RWPE2 (cell line): Measurements from ENCODE around the gene NAPSA.
"Not testable (repeated sequence)": the region's sequence is repeated elsewhere in the genome, so short reads cannot be mapped to it uniquely, and the experiment has no call there.

Experiments used
- ATAC-seq: fragments of 200-7000 bp; cut with Tn5 transposase; 3 replicates; pipeline ENCODE4 v1.9.1; 2021; ENCODE audit warnings: low read depth
- DNase-seq: peaks from one replicate; pipeline ENCODE4 v3.0.0-alpha.2; 2020; ENCODE audit warnings: low spot score
- H3K27ac ChIP-seq: fragments of 450-650 bp; 2 replicates; pipeline ENCODE4 v1.5.1; 2017; ENCODE audit warnings: mild to moderate bottlenecking; ENCODE audit not compliant: poor library complexity, severe bottlenecking
- H3K27me3 ChIP-seq: fragments of 250-450 bp; sonication (Bioruptor Pico); 2 replicates; pipeline ENCODE4 v1.5.1; 2021; ENCODE audit warnings: mild to moderate bottlenecking, moderate library complexity; ENCODE audit not compliant: insufficient read depth, poor library complexity, severe bottlenecking
- H3K36me3 ChIP-seq: fragments of 250-450 bp; sonication (Bioruptor Pico); 2 replicates; pipeline ENCODE4 v1.5.1; 2020; ENCODE audit warnings: low read depth, mild to moderate bottlenecking, moderate library complexity
- H3K4me1 ChIP-seq: fragments of 250-450 bp; sonication (Bioruptor Pico); 2 replicates; pipeline ENCODE4 v1.5.1; 2021; ENCODE audit warnings: mild to moderate bottlenecking, moderate library complexity; ENCODE audit not compliant: insufficient read depth, poor library complexity, severe bottlenecking
- H3K4me3 ChIP-seq: fragments of 250-450 bp; sonication (Bioruptor Pico); 2 replicates; pipeline ENCODE4 v1.5.1; 2021; ENCODE audit warnings: mild to moderate bottlenecking, moderate library complexity; ENCODE audit not compliant: severe bottlenecking
- H3K9me3 ChIP-seq: fragments of 250-450 bp; sonication (Bioruptor Pico); 2 replicates; pipeline ENCODE4 v1.5.1; 2021; ENCODE audit warnings: mild to moderate bottlenecking, moderate library complexity; ENCODE audit not compliant: severe bottlenecking
- TF ChIP-seq, protein P1 (sequence below): fragments of 450-650 bp; IDR thresholded peaks from one replicate; pipeline ENCODE4 v1.5.1; 2017; ENCODE audit warnings: mild to moderate bottlenecking, moderate library complexity; ENCODE audit not compliant: poor library complexity, severe bottlenecking

Gene NAPSA

DNA sequence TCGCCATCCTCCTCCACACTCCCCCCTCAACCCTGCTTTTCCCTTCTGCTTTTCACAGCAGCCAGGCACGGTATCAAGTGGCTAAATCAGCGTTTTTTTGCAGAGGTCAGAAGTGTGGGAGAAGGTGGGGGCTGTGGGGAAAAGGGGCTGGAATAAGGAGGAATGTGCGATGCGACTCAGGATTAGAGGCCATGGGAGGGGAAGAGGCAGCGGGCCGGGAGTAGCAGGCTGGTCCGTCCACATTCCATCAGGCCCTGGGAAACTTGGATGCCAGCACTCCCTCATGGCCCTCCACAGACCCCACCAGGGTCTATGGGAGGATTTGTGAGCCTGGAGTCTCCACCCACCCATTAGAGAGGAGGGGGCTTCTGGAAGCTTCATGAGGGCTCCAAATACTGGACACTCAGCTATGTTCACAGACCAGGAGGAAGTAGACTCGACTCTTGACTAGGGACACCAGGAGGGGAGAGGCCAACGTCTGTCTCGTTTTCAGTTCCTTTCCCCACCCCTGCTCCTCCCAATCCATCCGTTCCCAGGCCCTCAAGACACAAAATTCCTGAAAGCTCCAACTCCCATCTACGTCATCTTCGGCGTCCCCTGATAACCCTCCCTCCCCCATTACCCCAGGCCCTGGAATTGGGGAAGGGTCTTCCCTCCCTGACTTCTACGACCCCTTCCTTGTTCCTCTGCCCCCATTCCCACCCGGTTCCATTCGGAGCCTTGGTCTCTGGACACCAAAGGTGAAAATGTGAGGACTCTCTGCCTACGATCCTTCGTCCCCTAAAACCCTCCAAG is 33.0 kb downstream of the NAPSA start:
- no peak for ATAC-seq
- H3K4me3 ChIP-seq = peak overlapping the region; percentile 35
- TF ChIP-seq, protein P1, sequence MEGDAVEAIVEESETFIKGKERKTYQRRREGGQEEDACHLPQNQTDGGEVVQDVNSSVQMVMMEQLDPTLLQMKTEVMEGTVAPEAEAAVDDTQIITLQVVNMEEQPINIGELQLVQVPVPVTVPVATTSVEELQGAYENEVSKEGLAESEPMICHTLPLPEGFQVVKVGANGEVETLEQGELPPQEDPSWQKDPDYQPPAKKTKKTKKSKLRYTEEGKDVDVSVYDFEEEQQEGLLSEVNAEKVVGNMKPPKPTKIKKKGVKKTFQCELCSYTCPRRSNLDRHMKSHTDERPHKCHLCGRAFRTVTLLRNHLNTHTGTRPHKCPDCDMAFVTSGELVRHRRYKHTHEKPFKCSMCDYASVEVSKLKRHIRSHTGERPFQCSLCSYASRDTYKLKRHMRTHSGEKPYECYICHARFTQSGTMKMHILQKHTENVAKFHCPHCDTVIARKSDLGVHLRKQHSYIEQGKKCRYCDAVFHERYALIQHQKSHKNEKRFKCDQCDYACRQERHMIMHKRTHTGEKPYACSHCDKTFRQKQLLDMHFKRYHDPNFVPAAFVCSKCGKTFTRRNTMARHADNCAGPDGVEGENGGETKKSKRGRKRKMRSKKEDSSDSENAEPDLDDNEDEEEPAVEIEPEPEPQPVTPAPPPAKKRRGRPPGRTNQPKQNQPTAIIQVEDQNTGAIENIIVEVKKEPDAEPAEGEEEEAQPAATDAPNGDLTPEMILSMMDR = no peak
- no peak for DNase-seq
- H3K9me3 ChIP-seq = no peaks in the 10 kb centered on the region
- H3K27ac ChIP-seq = no peak overlapping the region
- H3K36me3 ChIP-seq = no peaks in the 10 kb centered on the region
- peaks cover 38% of the 10 kb centered on the region for H3K27me3 ChIP-seq
- no peaks in the 10 kb centered on the region for H3K4me1 ChIP-seq

DNA sequence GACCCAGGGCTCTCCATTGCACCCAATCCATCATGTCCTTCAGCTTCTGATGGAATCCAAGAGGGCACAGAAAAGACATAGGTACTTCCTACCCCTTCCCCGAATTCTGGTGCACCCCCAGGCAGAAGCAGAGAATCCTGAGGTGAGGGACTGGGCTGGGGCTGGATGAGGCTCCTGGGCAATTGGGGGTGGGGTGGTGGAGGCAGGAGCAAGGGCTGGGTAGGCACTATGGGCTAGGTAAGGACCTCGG is 33.5 kb downstream of the NAPSA start:
- ATAC-seq = no peak
- DNase-seq = no peak
- no peaks in the 10 kb centered on the region for H3K4me1 ChIP-seq
- no peak overlapping the region for H3K27ac ChIP-seq
- H3K27me3 ChIP-seq = peaks cover 43% of the 10 kb centered on the region
- H3K4me3 ChIP-seq = no peak overlapping the region
- H3K36me3 ChIP-seq = no peaks in the 10 kb centered on the region
- TF ChIP-seq, protein P1 = no peak
- no peaks in the 10 kb centered on the region for H3K9me3 ChIP-seq

GRCh38 chr19:50331221-50331993 is 34.0 kb downstream of the NAPSA start:
- Histone ChIP-seq H3K27me3 (peaks cover 48% of the 10 kb centered on the region), H3K9me3 (peaks cover 2% of the 10 kb centered on the region), H3K27ac (no peak overlapping the region), H3K4me3 (no peak overlapping the region), H3K4me1 (no peaks in the 10 kb centered on the region), H3K36me3 (no peaks in the 10 kb centered on the region)
- DNase-seq (no peak), ATAC-seq (no peak)
- TF ChIP-seq, protein P1 = no peak

DNA sequence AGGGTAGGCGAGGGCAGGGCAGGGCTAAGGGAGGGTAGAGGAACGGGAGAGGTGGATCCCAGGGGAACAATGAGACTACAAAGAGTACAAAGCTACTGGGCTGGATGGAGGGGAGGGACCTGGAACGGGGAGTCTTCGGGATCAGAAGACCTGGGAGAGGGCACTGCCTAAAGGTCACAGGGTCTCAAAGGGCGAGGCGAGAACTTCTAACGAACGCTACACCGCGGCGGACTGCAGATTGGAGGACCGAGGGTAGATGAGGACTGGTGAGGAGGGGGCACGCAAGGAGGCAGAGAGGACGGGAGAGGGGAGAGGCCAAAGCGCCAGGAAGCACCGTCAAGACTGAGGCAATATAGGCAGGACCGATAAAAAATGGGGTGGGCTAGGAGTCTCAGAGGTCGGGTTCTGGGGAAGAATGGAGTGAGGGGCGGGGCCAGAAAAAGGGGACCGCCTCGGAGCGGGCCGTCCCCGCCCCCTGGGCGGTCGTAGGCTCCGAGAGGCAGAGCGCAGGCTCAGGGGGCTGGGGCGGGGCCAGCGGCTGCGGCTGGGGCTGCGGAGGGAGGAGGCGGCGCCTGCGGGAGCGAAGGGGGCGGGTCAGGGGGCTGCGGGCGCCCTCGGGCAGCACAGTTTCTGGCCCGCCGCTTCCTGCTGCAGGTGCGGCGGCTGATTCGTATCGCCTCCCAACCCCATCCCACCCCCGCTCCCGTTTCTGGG is 34.9 kb downstream of the NAPSA start:
- DNase-seq = no peak
- Histone ChIP-seq H3K4me3 (peak overlapping the region; percentile 16), H3K9me3 (peaks cover 4% of the 10 kb centered on the region), H3K36me3 (no peaks in the 10 kb centered on the region), H3K4me1 (no peaks in the 10 kb centered on the region), H3K27me3 (peaks cover 55% of the 10 kb centered on the region), H3K27ac (no peak overlapping the region)
- ATAC-seq = peak; percentile 47
- TF ChIP-seq, protein P1 = no peak

- H3K4me3 ChIP-seq = peak overlapping the region; percentile 17
- not testable (repeated sequence) for DNase-seq, H3K36me3 ChIP-seq, H3K4me1 ChIP-seq, ATAC-seq, H3K9me3 ChIP-seq, H3K27ac ChIP-seq
- peaks cover 55% of the 10 kb centered on the region for H3K27me3 ChIP-seq
Observed at GRCh38 chr19:50329926-50330294, 35.5 kb downstream of the NAPSA start.
